Measurements from ENCODE around the gene SYNCRIP. TPM values are rescaled to one million over a fixed set of nuclear protein-coding genes. Genes with fewer than 3 reads are reported as not detected.
A peak's percentile ranks its signal among the peaks of the same experiment; 100 is the strongest.

The SYNCRIP gene
- total and polyA plus RNA-seq, 2 of the 13 experiments (the other 11 are each of a cell fraction or from before 2014, with no cell fraction given) = 8.1 to 112 TPM

- no peak; the same call in 1 of the 2 replicates for TF ChIP-seq SMAD1 (CRISPR knock-in tag; IDR thresholded peaks at IDR 0.05; ENCODE audit: borderline replicate concordance, low read depth)
- no peak for TF ChIP-seq SSRP1 (CRISPR knock-in tag; IDR thresholded peaks at IDR 0.05)
- TF ChIP-seq ZNF33B (CRISPR knock-in tag; IDR thresholded peaks at IDR 0.05) = peak; percentile 86; the same call in 1 of the 2 replicates
- TF ChIP-seq ZNF225 (CRISPR knock-in tag; IDR thresholded peaks at IDR 0.05) = peak; percentile 85; the same call in 1 of the 2 replicates
- TF ChIP-seq ZNF740 (CRISPR knock-in tag; IDR thresholded peaks at IDR 0.05) = peak; percentile 52; the same call in 1 of the 2 replicates
- TF ChIP-seq U2AF1 (optimal IDR thresholded peaks at IDR 0.05; ENCODE audit: low read depth, low read length) = peak; percentile 36
- TF ChIP-seq ZNF329 (CRISPR knock-in tag; IDR thresholded peaks at IDR 0.05; ENCODE audit: low read depth) = 0 out of 2 replicates have a peak, but pooled peaks have one; percentile 67
- TF ChIP-seq ZNF496 (CRISPR knock-in tag; IDR thresholded peaks at IDR 0.05; ENCODE audit: insufficient replicate concordance) = no peak
- TF ChIP-seq ARNTL (CRISPR knock-in tag; IDR thresholded peaks at IDR 0.05) = peak; percentile 97
- TF ChIP-seq ZNF83 (CRISPR knock-in tag; IDR thresholded peaks at IDR 0.05; ENCODE audit: borderline replicate concordance) = no peak
- no peak for TF ChIP-seq STAG1 (CRISPR knock-in tag; IDR thresholded peaks at IDR 0.05)
- no peak for TF ChIP-seq CSRNP1 (CRISPR knock-in tag; IDR thresholded peaks at IDR 0.05)
- no peak for TF ChIP-seq ZBTB21 (CRISPR knock-in tag; IDR thresholded peaks at IDR 0.05)
- 0 out of 2 replicates have a peak, but pooled peaks have one; percentile 28 for TF ChIP-seq ZBTB33 (CRISPR knock-in tag; IDR thresholded peaks at IDR 0.05)
- peak; percentile 61 for TF ChIP-seq MXD4 (CRISPR knock-in tag; IDR thresholded peaks at IDR 0.05)
- TF ChIP-seq ZNF383 (CRISPR knock-in tag; IDR thresholded peaks at IDR 0.05; ENCODE audit: borderline replicate concordance) = no peak
- peak; percentile 75 for TF ChIP-seq ZBTB7B (CRISPR knock-in tag; IDR thresholded peaks at IDR 0.05)
- TF ChIP-seq KLF16 (CRISPR knock-in tag; IDR thresholded peaks at IDR 0.05) = peak in 1 of 2 experiments; percentile 74; a peak in 1 of 4 replicates
- no peak for TF ChIP-seq FOXK1 (CRISPR knock-in tag; IDR thresholded peaks at IDR 0.05; ENCODE audit: borderline replicate concordance, low read depth)
- TF ChIP-seq RXRB (CRISPR knock-in tag; IDR thresholded peaks at IDR 0.05; ENCODE audit: borderline replicate concordance) = peak; percentile 43; the same call in 1 of the 2 replicates
- TF ChIP-seq MYNN (CRISPR knock-in tag; IDR thresholded peaks at IDR 0.05; ENCODE audit: low read depth) = 0 out of 2 replicates have a peak, but pooled peaks have one; percentile 74
- 0 out of 2 replicates have a peak, but pooled peaks have one; percentile 48 for TF ChIP-seq NCOR1 (IDR thresholded peaks at IDR 0.05; ENCODE audit: borderline replicate concordance, low read length)
- TF ChIP-seq ZNF790 (CRISPR knock-in tag; IDR thresholded peaks at IDR 0.05; ENCODE audit: borderline replicate concordance) = 0 out of 2 replicates have a peak, but pooled peaks have one; percentile 55
- no peak for TF ChIP-seq CCAR2 (optimal IDR thresholded peaks at IDR 0.05; ENCODE audit: low read depth, low read length)
- TF ChIP-seq GZF1 (CRISPR knock-in tag; IDR thresholded peaks at IDR 0.05) = no peak
- 0 out of 2 replicates have a peak, but pooled peaks have one; percentile 85 for TF ChIP-seq SRY (CRISPR knock-in tag; IDR thresholded peaks at IDR 0.05)
- peak; percentile 86 for TF ChIP-seq KDM2A (CRISPR knock-in tag; IDR thresholded peaks at IDR 0.05; ENCODE audit: borderline replicate concordance, low read depth)
These were observed 1.0 kb upstream of the SYNCRIP start (continued) for GRCh38 chr6:85643537-85644278.

Data from HepG2 (cell line).